GM18505 (cell line): ENCODE measurements around the gene BCL11B.

ENCODE experiments used
- ATAC-seq: cut with Tn5 transposase; IDR thresholded peaks from one replicate; pipeline ENCODE4 v1.9.1; 2021; ENCODE audit not compliant: unreplicated experiment
- POLR2A ChIP-seq: IDR thresholded peaks from 4 replicates; pipeline ENCODE4 v1.6.1; 2011; ENCODE audit warnings: borderline replicate concordance; ENCODE audit not compliant: insufficient read depth, insufficient read length; ENCODE audit errors: extremely low read depth

BCL11B gene

GRCh38 chr14:99143793-99144192, 128.2 kb downstream of the BCL11B start:
- ATAC-seq = no peak
- TF ChIP-seq POLR2A = no peak

- ATAC-seq = no peak
- no peak for TF ChIP-seq POLR2A
Observed at GRCh38 chr14:99143126-99143525, 128.9 kb downstream of the BCL11B start.

DNA sequence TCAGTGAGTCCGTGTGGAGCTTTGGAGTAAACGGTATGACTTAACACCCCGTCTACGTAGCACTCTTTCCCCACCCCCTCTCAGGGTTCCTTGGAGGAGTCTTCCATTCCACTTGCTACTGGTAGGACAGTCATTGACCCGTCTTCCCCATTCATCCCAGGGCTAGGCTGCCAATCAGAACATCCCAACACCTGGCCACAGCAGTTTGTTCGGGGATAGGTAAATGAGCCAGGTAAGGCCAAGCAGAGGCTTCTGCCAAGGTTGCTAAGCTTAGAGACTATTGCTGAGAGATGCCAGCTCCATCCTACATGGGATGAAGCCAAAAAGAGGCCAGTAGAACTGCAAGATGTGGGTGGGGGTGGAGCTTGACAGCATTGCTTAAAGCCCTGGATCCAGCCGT, 130.8 kb downstream of the BCL11B start:
- no peak for ATAC-seq
- no peak for TF ChIP-seq POLR2A

- TF ChIP-seq POLR2A = no peak
Observed at GRCh38 chr14:99138999-99139865, 132.8 kb downstream of the BCL11B start.

DNA sequence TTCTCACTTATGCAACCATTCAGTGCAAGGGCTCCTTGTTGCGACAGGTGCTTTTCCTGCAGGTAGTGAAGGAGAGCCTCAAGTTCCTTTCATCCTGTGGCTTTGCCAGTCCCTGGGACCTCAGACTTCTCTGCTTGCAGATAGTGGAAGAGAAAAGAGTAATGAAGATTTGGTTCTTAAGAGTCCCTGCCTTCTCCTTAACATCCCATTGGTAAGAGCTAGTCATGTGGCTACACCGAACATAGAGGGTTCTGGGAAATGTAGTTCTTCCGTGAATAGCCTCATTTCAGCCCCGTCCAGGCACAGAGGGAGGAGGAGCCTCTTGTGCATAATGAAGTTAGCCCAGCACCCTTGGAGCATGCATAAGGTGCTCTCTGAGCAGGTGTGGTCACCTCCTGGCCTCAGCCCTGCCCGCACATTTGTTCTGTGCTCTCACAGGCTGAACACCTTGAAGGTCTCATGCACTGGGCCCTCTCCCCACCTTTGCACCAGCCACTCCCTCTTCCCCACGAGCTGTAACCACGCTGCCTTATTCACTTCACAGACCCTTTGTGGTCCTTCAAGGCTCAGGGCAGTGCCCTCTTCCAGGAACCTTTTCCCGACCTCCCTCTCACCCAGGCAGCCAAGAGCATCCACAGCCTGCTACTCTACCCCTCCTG, 134.0 kb downstream of the BCL11B start:
- TF ChIP-seq POLR2A = no peak
- no peak for ATAC-seq

More at GRCh38 chr14:99138999-99139865, 132.8 kb downstream of the BCL11B start:
- no peak for ATAC-seq

- no peak for TF ChIP-seq POLR2A
Observed at GRCh38 chr14:99137001-99137700, 134.8 kb downstream of the BCL11B start.

DNA sequence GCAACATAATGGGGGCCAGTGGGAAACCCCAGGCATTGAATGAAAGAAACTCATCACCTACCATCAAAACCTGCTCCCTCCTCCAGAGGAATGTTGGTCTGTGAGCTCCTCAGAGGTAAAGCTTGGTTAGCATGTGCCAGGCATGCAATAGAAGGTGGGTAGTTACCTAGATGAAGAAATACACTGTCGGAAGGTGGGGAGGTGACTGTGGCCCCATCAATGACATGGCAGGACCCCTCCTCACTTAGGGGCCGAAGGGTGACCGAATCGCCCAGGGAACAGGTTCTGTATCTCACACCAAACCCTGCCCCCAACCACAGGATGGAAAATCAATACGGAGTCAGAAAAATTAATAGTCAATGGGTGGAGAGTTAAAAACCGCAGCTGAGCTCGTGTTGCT, 135.6 kb downstream of the BCL11B start:
- no peak for TF ChIP-seq POLR2A
- no peak for ATAC-seq

More at GRCh38 chr14:99137001-99137700, 134.8 kb downstream of the BCL11B start:
- ATAC-seq = no peak

DNA sequence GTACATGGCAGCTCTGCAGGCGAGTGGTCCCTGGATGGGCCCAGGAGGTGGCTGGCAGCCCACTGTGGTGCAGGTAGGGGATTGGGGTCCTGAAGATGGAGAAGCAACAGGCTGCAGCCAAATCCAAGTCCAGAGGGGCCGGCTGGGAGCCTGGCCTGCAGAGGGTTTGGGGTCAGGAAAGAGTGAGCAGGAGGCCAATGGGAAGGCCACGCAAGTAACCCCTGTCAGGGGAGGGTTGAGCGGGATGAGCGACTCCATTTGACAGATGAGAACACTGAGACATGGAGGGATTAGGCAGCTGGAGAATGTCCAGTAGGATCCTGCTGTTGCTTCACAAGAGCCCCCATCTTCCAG, 136.0 kb downstream of the BCL11B start:
- ATAC-seq = no peak
- TF ChIP-seq POLR2A = no peak

GRCh38 chr14:99134516-99135046, 137.4 kb downstream of the BCL11B start:
- no peak for TF ChIP-seq POLR2A
- no peak for ATAC-seq

DNA sequence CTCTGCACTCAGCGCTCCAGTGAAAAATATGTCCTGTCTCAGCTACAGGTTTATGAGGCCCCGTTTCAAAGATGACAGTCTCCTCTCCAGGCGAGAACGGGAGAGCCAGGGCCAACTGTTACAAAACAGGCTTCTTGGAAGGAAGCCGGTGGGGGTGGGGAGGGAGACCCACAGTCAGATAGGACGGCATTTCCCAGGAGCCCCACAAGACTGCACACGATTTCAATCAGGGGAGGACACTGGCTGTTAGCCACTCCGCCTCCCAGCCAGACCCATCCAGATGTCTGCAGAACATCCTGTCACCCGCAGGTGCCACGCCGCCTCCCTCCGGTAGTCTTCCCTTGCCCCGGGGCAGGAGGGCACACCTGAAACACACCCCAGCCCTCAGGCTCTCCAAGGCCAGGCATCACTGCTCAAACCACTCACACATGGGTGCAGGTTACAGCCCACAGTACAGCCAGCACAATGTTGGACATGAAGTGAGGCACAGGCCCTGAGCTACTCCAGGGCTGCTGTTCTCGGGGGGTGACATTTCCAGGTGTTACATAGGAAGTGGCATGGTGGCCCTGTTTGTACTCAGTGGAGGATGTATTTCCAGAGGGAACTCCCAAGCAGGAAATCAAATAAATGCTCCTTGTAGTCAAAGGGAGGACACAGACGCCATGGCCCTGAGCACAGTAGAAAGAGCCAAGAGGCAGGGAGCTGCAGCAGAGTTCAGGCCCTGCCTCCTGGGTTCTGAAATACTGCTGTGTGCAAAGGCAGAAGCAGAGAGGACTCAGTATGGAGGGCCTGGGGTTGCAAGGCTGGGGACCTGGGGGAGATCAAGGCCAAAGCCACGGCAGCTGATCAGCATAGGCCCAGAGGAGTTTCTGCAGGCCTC, 138.1 kb downstream of the BCL11B start:
- ATAC-seq = no peak

DNA sequence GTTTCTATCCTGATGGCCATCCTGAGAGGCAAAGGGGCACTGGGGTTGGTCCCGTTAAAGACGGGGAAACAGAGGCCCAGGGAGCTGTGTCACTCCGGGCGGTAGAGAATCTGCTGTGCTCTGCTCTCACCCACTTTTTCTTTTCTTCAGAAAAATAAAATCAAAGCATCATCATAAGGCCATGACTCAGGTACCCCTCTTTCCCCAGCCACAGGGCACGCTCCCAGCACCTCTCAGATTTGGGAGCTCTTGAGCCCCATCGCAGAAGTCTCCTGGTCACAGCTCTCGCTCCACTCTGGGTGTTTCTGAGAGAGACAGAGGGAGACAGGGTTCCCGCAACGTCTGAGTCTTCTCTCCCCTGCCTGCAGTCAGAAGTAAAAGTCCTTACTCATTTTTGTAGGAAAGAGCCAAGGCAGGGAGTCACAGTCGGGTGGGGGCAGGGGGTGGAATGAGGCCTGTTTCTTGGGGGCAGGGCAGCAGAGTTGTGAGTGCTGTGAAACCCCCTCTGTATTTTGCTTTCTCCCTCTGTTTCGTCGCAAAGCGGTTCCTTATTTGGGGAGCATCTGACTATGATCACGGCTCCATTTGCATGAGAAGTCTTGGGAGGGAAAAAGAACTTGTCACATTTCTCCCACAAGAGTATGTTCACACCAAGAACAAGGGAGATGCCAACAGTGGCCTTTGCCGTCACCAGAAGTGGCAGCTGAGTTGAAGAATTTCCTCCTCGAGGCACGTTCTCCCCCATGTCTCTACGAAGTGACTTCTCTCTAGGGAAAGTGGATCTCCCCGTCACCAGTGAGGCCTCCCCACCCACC, 139.0 kb downstream of the BCL11B start:
- no peak for ATAC-seq
- no peak for TF ChIP-seq POLR2A

More for the DNA sequence above, 138.1 kb downstream of the BCL11B start:
- no peak for TF ChIP-seq POLR2A
